HG03108 (cell line): Measurements from ENCODE around the gene PHETA1.

Experiments used
- ATAC-seq: cut with Tn5 transposase; IDR thresholded peaks from one replicate; pipeline ENCODE4 v1.9.1; 2021; ENCODE audit warnings: moderate library complexity; ENCODE audit not compliant: unreplicated experiment

Gene PHETA1

GRCh38 chr12:111330800-111331752 lies 37.8 kb downstream of the PHETA1 start:
- no peak for ATAC-seq

- no peak for ATAC-seq
Measured at GRCh38 chr12:111328138-111328537, 40.8 kb downstream of the PHETA1 start.

GRCh38 chr12:111327474-111327873 lies 41.4 kb downstream of the PHETA1 start:
- ATAC-seq, result no peak

GRCh38 chr12:111322336-111323250 lies 46.3 kb downstream of the PHETA1 start:
- ATAC-seq, result no peak

- ATAC-seq, result no peak
Measured at GRCh38 chr12:111321317-111321716, 47.6 kb downstream of the PHETA1 start.

GRCh38 chr12:111320258-111321050 lies 48.4 kb downstream of the PHETA1 start:
- ATAC-seq, result no peak

GRCh38 chr12:111319600-111320257 lies 49.2 kb downstream of the PHETA1 start:
- no peak for ATAC-seq

GRCh38 chr12:111318450-111318849 lies 50.4 kb downstream of the PHETA1 start:
- no peak for ATAC-seq

- ATAC-seq, result no peak
Measured at GRCh38 chr12:111316671-111317070, 52.2 kb downstream of the PHETA1 start.

- no peak for ATAC-seq
Measured at GRCh38 chr12:111314953-111315539, 53.8 kb downstream of the PHETA1 start.

- ATAC-seq, result no peak
Measured at GRCh38 chr12:111313833-111314259, 55.0 kb downstream of the PHETA1 start.

GRCh38 chr12:111312708-111313107 lies 56.2 kb downstream of the PHETA1 start:
- no peak for ATAC-seq

- ATAC-seq, result no peak
Measured at GRCh38 chr12:111312016-111312415, 56.9 kb downstream of the PHETA1 start.

- no peak for ATAC-seq
Measured at GRCh38 chr12:111311011-111311410, 57.9 kb downstream of the PHETA1 start.
